ENCODE data around the gene RPS24.

GRCh38 chr10:77989081-77989724, 44.5 kb upstream of the RPS24 start:
- TF ChIP-seq, protein P1, sequence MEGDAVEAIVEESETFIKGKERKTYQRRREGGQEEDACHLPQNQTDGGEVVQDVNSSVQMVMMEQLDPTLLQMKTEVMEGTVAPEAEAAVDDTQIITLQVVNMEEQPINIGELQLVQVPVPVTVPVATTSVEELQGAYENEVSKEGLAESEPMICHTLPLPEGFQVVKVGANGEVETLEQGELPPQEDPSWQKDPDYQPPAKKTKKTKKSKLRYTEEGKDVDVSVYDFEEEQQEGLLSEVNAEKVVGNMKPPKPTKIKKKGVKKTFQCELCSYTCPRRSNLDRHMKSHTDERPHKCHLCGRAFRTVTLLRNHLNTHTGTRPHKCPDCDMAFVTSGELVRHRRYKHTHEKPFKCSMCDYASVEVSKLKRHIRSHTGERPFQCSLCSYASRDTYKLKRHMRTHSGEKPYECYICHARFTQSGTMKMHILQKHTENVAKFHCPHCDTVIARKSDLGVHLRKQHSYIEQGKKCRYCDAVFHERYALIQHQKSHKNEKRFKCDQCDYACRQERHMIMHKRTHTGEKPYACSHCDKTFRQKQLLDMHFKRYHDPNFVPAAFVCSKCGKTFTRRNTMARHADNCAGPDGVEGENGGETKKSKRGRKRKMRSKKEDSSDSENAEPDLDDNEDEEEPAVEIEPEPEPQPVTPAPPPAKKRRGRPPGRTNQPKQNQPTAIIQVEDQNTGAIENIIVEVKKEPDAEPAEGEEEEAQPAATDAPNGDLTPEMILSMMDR (conservative IDR thresholded peaks at IDR 0.05; ENCODE audit: low read depth, low read length), result no peak
- no peak for TF ChIP-seq EZH2 (IDR thresholded peaks at IDR 0.05; ENCODE audit: low read length, unreplicated experiment)

Measured in PC-3 (cell line).